ENCODE data around the gene SPECC1.

DNA sequence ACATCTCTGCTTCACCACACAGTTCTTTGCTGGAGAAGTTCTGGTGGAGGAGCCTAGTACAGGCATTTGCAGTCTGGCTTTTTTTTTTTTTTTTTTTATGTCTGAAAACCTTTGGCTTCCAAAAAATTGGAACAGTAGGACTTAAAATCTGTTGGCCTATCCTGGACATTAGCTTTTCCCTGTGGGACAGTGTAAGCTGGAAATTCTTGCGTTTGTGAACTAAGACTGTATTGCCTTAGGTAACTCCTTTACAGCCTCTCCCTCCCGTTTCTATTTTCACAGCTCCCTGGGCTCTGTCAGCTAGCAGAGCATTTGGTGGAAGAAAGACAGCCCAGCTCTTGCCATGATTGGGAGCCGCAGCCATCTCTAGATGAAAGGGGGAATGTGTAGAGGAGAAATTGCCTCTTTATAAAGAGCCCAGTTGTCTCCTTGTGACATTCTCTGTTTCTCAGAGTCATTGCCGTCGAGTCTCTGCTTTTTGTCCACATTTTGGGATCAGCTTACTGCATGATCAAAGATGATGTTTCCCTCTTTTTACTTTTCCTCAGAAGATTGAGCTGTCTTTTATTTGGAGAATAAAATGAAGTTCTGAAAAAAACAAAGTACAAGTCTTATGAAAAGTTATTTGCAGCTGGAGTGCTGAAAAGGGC, 227.5 kb downstream of the SPECC1 start:
- TF ChIP-seq POLR2A (IDR thresholded peaks at IDR 0.05) (no peak), CTCF (IDR thresholded peaks at IDR 0.05) (no peak)

All from gastroesophageal sphincter (tissue), 3 donors.